GM10248 (cell line): ENCODE data around the gene VWF.
"Not testable (repeated sequence)": the region's sequence is repeated elsewhere in the genome, so short reads cannot be mapped to it uniquely, and the experiment has no call there.

Experiments used
- CTCF ChIA-PET: fragments of 300-600 bp; sonication (Branson Sonifier 250); formaldehyde crosslinking; extraction: SDS; loops from one replicate; lab custom pipeline; 2021; ENCODE audit warnings: antibody characterized with exemption; lab: Yijun Ruan, JAX
- POLR2A ChIA-PET: fragments of 350-650 bp; sonication (Branson Sonifier 250); formaldehyde crosslinking; extraction: SDS; loops from one replicate; lab custom pipeline; 2020; ENCODE audit warnings: antibody characterized with exemption; lab: Yijun Ruan, JAX
- DNase-seq: peaks from one replicate; pipeline ENCODE4 v3.0.0; 2012; ENCODE audit errors: extremely low spot score
- TF ChIP-seq, protein P1 (sequence below): IDR thresholded peaks from 2 replicates; pipeline ENCODE4 v1.5.1; 2012; ENCODE audit warnings: mild to moderate bottlenecking, low read depth; ENCODE audit errors: extremely low read depth, missing control alignments, control extremely low read depth

The VWF gene

DNA sequence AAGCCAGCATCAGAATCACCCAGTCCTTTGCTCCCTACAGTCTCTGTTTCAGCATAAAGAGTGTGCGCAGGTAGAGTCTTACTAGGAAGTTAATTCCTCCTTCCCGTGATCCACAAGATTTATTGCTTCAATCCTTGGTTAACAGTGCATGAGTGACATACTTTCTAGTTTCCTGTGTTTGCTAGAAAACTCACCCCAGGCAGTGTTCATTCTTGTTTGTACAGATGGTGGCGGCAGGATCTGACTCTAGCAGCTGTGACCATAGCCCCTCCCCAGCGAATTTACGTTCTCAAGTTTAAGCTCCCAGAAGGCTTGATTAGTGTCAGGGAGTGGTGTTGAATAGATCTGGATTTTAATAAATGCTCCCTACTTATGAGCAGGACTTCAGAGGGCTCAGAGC is 103.5 kb downstream of the VWF start:
- DNase-seq = no peak
- POLR2A ChIA-PET = no interaction called here
- CTCF ChIA-PET = no interaction called here
- TF ChIP-seq, protein P1, sequence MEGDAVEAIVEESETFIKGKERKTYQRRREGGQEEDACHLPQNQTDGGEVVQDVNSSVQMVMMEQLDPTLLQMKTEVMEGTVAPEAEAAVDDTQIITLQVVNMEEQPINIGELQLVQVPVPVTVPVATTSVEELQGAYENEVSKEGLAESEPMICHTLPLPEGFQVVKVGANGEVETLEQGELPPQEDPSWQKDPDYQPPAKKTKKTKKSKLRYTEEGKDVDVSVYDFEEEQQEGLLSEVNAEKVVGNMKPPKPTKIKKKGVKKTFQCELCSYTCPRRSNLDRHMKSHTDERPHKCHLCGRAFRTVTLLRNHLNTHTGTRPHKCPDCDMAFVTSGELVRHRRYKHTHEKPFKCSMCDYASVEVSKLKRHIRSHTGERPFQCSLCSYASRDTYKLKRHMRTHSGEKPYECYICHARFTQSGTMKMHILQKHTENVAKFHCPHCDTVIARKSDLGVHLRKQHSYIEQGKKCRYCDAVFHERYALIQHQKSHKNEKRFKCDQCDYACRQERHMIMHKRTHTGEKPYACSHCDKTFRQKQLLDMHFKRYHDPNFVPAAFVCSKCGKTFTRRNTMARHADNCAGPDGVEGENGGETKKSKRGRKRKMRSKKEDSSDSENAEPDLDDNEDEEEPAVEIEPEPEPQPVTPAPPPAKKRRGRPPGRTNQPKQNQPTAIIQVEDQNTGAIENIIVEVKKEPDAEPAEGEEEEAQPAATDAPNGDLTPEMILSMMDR = no peak

DNA sequence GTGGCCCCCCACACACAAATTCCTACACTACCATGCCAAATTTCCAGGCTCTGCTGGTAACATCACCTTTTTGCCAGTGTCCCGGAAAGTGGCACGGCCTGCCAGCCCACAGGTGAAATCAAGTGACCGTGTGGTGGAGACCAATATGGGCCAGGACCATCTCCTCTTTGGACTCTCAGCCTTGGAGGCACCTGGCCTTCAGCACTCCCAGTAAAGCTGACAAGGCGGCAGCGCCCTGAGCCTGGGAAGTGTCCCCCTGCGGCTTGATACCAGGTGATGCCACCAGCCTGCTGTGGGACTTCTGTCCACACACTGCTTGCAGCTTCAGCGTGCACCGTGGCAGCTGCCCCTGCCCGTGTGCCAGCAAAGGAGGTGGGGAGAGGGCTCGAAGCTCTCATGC is 104.0 kb downstream of the VWF start:
- POLR2A ChIA-PET = not testable (repeated sequence)

DNA sequence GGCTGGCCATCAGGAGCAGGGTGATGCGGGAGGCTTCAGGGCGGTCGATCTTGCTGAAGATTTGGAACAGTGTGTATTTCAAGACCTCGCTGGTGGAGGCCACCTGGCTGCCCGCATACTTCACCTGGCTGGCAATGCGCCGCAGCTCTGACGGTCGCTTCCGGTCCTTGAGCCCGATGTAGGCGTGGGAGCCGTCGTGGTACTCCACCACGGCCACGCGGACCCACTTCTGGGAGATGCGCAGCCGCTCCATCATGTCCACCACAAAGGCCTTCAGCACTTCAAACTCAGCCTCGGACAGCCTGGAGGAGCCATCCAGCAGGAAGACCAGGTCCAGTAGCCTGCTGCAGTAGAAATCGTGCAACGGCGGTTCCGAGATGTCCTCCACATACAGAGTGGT is 105.2 kb downstream of the VWF start:
- DNase-seq, CTCF ChIA-PET, POLR2A ChIA-PET: not testable (repeated sequence)

More for the DNA sequence above, 104.0 kb downstream of the VWF start:
- DNase-seq, CTCF ChIA-PET: not testable (repeated sequence)

DNA sequence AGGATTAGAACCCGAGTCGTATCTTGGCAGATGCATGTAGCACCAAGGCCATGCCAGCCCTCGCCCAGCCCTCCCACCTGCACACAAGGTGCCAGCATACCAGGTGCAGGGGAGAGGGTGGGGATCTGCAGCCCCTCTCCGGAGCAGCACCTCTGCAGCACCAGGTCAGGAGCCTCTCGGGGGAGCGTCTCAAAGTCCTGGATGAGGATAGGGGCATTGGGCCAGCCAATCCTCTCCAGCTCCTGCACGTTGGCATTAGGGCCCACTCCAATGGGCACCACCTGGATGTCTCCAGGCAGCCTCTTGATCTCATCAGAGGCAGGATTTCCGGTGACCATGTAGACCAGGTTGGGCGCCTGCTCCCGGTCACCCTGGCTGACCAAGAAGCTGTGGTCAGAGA is 106.2 kb downstream of the VWF start:
- POLR2A ChIA-PET = no interaction called here
- DNase-seq = no peak
- CTCF ChIA-PET = no interaction called here
- TF ChIP-seq, protein P1 = no peak

DNA sequence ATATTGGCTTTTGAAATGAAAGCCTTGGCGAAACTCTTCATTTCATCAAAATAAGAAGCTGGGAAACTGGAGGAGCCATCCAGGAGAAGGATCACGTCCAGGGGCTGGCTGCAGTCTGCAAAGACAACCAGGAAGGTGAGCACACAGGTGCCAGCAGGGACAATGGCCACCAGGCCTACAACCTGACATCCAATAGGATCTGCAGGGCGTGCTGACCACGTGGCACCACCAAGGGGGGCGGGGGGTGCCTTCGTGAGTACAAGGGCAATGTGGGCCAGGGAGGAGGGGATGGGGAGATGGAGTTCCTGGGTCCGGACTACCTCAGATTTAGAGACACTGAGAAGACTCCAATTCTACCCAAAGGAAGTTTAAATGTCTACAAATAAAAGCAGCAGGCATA is 107.7 kb downstream of the VWF start:
- no peak for DNase-seq
- TF ChIP-seq, protein P1 = no peak
- ChIA-PET CTCF (interaction anchor here (1.1 kb wide), 1 partner anchor 21 kb away, joined by 3 read pairs; no protein-coding TSS in a partner anchor), POLR2A (no interaction called here)

DNA sequence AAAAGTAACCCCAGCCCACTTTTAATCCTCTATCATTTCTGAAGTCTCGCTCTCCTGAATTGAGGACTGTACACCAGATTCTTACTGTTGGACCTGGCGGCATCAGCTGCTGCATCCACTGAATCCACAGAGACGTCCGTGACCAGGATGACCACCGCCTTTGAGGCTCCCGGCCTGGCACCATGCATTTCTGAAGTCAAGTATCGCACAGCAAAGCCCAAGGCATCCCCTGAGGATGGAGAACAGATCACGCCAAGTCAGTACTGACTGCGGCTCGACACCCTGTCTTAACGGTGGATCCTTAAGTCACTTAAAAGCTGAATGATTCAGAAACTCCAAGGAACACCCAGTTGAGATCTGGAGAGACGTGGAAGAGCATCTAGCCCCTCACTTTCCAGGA is 108.5 kb downstream of the VWF start:
- POLR2A ChIA-PET = not testable (repeated sequence)
- CTCF ChIA-PET = interaction anchor here (1.1 kb wide), 1 partner anchor 22 kb away, joined by 3 read pairs; no protein-coding TSS in a partner anchor

DNA sequence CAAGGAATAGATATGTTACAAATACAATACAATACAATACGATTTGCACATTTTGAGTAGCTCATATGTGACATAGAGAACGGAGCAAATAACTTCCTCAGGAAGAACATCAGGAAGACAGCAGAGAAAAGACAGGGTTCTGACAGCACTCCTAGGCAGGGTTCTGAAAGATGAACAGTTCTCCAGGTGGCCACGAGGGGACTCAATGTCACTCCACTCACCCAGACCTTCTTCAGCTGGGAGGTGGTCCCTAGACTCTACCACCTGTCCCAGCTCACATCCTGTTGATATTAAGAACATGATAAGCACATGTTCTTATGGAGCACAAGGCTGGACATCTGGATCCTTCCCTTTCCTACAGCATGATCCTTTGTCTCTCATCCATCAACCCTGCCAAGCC is 109.2 kb downstream of the VWF start:
- CTCF ChIA-PET = interaction anchor here (1.6 kb wide), 1 partner anchor 27 kb away, joined by 10 read pairs; no protein-coding TSS in a partner anchor
- DNase-seq, POLR2A ChIA-PET: not testable (repeated sequence)

More for the DNA sequence above, 108.5 kb downstream of the VWF start:
- DNase-seq = not testable (repeated sequence)

DNA sequence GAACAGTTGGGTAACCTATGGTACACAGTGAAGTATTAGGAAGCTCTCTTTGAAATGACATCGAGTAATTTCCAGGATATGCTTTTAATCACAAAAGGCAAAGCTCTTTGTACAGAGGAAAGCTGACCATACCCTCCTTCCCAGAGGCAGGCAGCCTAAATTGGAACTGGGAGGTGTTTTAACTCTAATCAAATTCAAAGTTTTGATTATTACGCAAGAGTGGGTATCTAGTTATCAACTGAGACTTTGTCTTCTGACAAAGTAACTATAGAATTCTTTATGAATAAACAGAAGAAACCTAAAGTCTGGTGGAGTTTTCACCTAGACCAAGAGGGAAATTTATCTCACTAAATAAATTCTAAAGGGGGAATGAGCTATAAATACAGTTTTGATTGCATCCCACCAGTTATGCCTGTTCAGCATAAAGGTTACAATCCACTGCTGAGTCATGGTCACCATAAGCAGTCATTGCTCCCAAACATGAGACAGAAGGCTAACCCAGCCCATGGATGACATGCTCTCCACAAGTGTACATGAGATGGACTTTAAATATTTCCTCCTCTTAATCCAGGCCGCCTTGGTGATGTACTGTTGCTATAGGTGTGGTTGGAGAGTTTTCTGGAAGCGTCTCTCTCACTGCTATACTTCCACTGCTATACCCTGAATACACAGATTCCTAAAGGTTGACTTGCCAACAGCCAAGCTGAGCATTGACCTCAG is 113.7 kb downstream of the VWF start:
- CTCF ChIA-PET, POLR2A ChIA-PET, DNase-seq: not testable (repeated sequence)

DNA sequence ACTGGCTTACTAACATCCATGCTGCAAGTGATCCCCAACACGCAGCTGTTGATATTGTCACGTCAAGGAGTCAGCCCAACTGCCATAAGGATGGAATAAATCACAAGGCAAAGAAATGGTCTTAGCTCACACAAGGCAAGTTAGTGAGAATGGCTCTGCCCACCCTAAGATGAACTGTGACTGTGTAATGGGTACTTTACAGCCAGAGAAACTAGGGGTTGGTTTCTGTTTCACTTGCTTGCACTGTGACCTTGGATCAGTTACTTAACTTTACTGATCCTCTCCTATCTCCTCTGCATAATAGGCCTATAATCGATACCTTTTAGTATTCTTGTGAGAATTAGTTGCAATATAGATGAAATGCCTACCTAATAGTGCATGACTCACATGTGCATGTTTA is 127.2 kb downstream of the VWF start:
- TF ChIP-seq, protein P1 = no peak
- ChIA-PET CTCF (interaction anchor here (0.9 to 10.9 kb wide), 5 partner anchors 9 to 288 kb away, joined by 3 to 255 read pairs (median 5); no protein-coding TSS in a partner anchor), POLR2A (no interaction called here)
- no peak for DNase-seq
